ENCODE results near the gene MUCL3.

GRCh38 chr6:30928677-30929076, 12.1 kb upstream of the MUCL3 start:
- TF ChIP-seq, protein P1, sequence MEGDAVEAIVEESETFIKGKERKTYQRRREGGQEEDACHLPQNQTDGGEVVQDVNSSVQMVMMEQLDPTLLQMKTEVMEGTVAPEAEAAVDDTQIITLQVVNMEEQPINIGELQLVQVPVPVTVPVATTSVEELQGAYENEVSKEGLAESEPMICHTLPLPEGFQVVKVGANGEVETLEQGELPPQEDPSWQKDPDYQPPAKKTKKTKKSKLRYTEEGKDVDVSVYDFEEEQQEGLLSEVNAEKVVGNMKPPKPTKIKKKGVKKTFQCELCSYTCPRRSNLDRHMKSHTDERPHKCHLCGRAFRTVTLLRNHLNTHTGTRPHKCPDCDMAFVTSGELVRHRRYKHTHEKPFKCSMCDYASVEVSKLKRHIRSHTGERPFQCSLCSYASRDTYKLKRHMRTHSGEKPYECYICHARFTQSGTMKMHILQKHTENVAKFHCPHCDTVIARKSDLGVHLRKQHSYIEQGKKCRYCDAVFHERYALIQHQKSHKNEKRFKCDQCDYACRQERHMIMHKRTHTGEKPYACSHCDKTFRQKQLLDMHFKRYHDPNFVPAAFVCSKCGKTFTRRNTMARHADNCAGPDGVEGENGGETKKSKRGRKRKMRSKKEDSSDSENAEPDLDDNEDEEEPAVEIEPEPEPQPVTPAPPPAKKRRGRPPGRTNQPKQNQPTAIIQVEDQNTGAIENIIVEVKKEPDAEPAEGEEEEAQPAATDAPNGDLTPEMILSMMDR (IDR thresholded peaks at IDR 0.05; ENCODE audit: insufficient read depth, low read length), result no peak
- no peak for TF ChIP-seq REST (IDR thresholded peaks at IDR 0.05; ENCODE audit: insufficient replicate concordance, low read depth)

Measured in HL-60 (cell line).